ENCODE results near the gene SEC61A1.

Gene SEC61A1

GRCh38 chr3:128051837-128052594, at the start of gene SEC61A1:
Gene SEC61A1, plus strand, starts transcription at chr3:128052437. Its CDS starts 116 bp downstream, at chr3:128052553.
- peaks cover 10 to 24% (median 19%) of the 10 kb centered on the region in 5 donors for H3K36me3 ChIP-seq (ENCODE audit: control insufficient read depth in 5 of 5, insufficient read depth in 5 of 5, low read length in 5 of 5)
- H3K4me1 ChIP-seq (ENCODE audit: control insufficient read depth in 5 of 5, insufficient read depth in 5 of 5, low read length in 5 of 5), result peaks cover 10 to 42% (median 40%) of the 10 kb centered on the region in 5 donors
- H3K4me3 ChIP-seq (ENCODE audit: low read depth in 1 of 5, low read length in 5 of 5), result peak within 1 kb of the TSS; percentile 94 to 98 (median 97)
- no peaks in the 10 kb centered on the region for H3K9me3 ChIP-seq (ENCODE audit: control insufficient read depth in 5 of 5, low read length in 5 of 5)
- H3K9ac ChIP-seq (ENCODE audit: low read length in 5 of 5), result peak within 1 kb of the TSS; percentile 91 to 99 (median 99)
- H3K27ac ChIP-seq (ENCODE audit: low read depth, low read length), result peak within 1 kb of the TSS; percentile 96
- H3K27me3 ChIP-seq (ENCODE audit: control insufficient read depth in 5 of 5, insufficient read depth in 4 of 5, low read length in 5 of 5), result no peaks in the 10 kb centered on the region

GRCh38 chr3:128004661-128005060, 47.6 kb upstream of the SEC61A1 start:
- Histone ChIP-seq H3K4me1 (ENCODE audit: control insufficient read depth in 5 of 5, insufficient read depth in 5 of 5, low read length in 5 of 5) (peaks cover 0 to 8% (median 3%) of the 10 kb centered on the region in 5 donors), H3K4me3 (ENCODE audit: low read depth in 1 of 5, low read length in 5 of 5) (no peak overlapping the region), H3K27ac (ENCODE audit: low read depth, low read length) (no peak overlapping the region), H3K36me3 (ENCODE audit: control insufficient read depth in 5 of 5, insufficient read depth in 5 of 5, low read length in 5 of 5) (no peaks in the 10 kb centered on the region), H3K27me3 (ENCODE audit: control insufficient read depth in 5 of 5, insufficient read depth in 4 of 5, low read length in 5 of 5) (peaks cover 0 to 9% (median 8%) of the 10 kb centered on the region in 5 donors), H3K9me3 (ENCODE audit: control insufficient read depth in 5 of 5, low read length in 5 of 5) (no peaks in the 10 kb centered on the region), H3K9ac (ENCODE audit: low read length in 5 of 5) (no peak overlapping the region)

- Histone ChIP-seq H3K4me1 (ENCODE audit: control insufficient read depth in 5 of 5, insufficient read depth in 5 of 5, low read length in 5 of 5) (peaks cover 0 to 17% (median 6%) of the 10 kb centered on the region in 5 donors), H3K9ac (ENCODE audit: low read length in 5 of 5) (no peak overlapping the region), H3K36me3 (ENCODE audit: control insufficient read depth in 5 of 5, insufficient read depth in 5 of 5, low read length in 5 of 5) (no peaks in the 10 kb centered on the region), H3K27me3 (ENCODE audit: control insufficient read depth in 5 of 5, insufficient read depth in 4 of 5, low read length in 5 of 5) (peaks cover 0 to 11% (median 8%) of the 10 kb centered on the region in 5 donors), H3K9me3 (ENCODE audit: control insufficient read depth in 5 of 5, low read length in 5 of 5) (no peaks in the 10 kb centered on the region), H3K4me3 (ENCODE audit: low read depth in 1 of 5, low read length in 5 of 5) (no peak overlapping the region), H3K27ac (ENCODE audit: low read depth, low read length) (no peak overlapping the region)
These were observed 45.9 kb upstream of the SEC61A1 start for GRCh38 chr3:128006061-128007032.

- H3K27ac ChIP-seq (ENCODE audit: low read depth, low read length), result no peak overlapping the region
- H3K4me3 ChIP-seq (ENCODE audit: low read depth in 1 of 5, low read length in 5 of 5), result no peak overlapping the region
- no peak overlapping the region for H3K9ac ChIP-seq (ENCODE audit: low read length in 5 of 5)
- H3K9me3 ChIP-seq (ENCODE audit: control insufficient read depth in 5 of 5, low read length in 5 of 5), result no peaks in the 10 kb centered on the region
- peaks cover 0 to 17% (median 6%) of the 10 kb centered on the region in 5 donors for H3K4me1 ChIP-seq (ENCODE audit: control insufficient read depth in 5 of 5, insufficient read depth in 5 of 5, low read length in 5 of 5)
- H3K27me3 ChIP-seq (ENCODE audit: control insufficient read depth in 5 of 5, insufficient read depth in 4 of 5, low read length in 5 of 5), result peaks cover 0 to 12% (median 8%) of the 10 kb centered on the region in 5 donors
- H3K36me3 ChIP-seq (ENCODE audit: control insufficient read depth in 5 of 5, insufficient read depth in 5 of 5, low read length in 5 of 5), result no peaks in the 10 kb centered on the region
These were observed 45.2 kb upstream of the SEC61A1 start for GRCh38 chr3:128007033-128007424.

- no peak overlapping the region for H3K4me3 ChIP-seq (ENCODE audit: low read depth in 1 of 5, low read length in 5 of 5)
- H3K27ac ChIP-seq (ENCODE audit: low read depth, low read length), result no peak overlapping the region
- H3K4me1 ChIP-seq (ENCODE audit: control insufficient read depth in 5 of 5, insufficient read depth in 5 of 5, low read length in 5 of 5), result peaks cover 0 to 17% (median 6%) of the 10 kb centered on the region in 5 donors
These were observed 42.0 kb upstream of the SEC61A1 start for GRCh38 chr3:128009952-128010846.

GRCh38 chr3:128011140-128011539, 41.1 kb upstream of the SEC61A1 start:
- H3K27ac ChIP-seq (ENCODE audit: low read depth, low read length), result no peak overlapping the region

More at GRCh38 chr3:128009952-128010846, 42.0 kb upstream of the SEC61A1 start:
- Histone ChIP-seq H3K36me3 (ENCODE audit: control insufficient read depth in 5 of 5, insufficient read depth in 5 of 5, low read length in 5 of 5) (no peaks in the 10 kb centered on the region), H3K9ac (ENCODE audit: low read length in 5 of 5) (no peak overlapping the region), H3K9me3 (ENCODE audit: control insufficient read depth in 5 of 5, low read length in 5 of 5) (no peaks in the 10 kb centered on the region), H3K27me3 (ENCODE audit: control insufficient read depth in 5 of 5, insufficient read depth in 4 of 5, low read length in 5 of 5) (peaks cover 0 to 12% (median 8%) of the 10 kb centered on the region in 5 donors)

GRCh38 chr3:128012050-128012449, 40.2 kb upstream of the SEC61A1 start:
- Histone ChIP-seq H3K27me3 (ENCODE audit: control insufficient read depth in 5 of 5, insufficient read depth in 4 of 5, low read length in 5 of 5) (peaks cover 0 to 8% (median 3%) of the 10 kb centered on the region in 5 donors), H3K4me3 (ENCODE audit: low read depth in 1 of 5, low read length in 5 of 5) (no peak overlapping the region), H3K4me1 (ENCODE audit: control insufficient read depth in 5 of 5, insufficient read depth in 5 of 5, low read length in 5 of 5) (peaks cover 0 to 16% (median 1%) of the 10 kb centered on the region in 5 donors), H3K9me3 (ENCODE audit: control insufficient read depth in 5 of 5, low read length in 5 of 5) (no peaks in the 10 kb centered on the region), H3K27ac (ENCODE audit: low read depth, low read length) (no peak overlapping the region), H3K9ac (ENCODE audit: low read length in 5 of 5) (no peak overlapping the region), H3K36me3 (ENCODE audit: control insufficient read depth in 5 of 5, insufficient read depth in 5 of 5, low read length in 5 of 5) (no peaks in the 10 kb centered on the region)

More at GRCh38 chr3:128011140-128011539, 41.1 kb upstream of the SEC61A1 start:
- Histone ChIP-seq H3K36me3 (ENCODE audit: control insufficient read depth in 5 of 5, insufficient read depth in 5 of 5, low read length in 5 of 5) (no peaks in the 10 kb centered on the region), H3K9me3 (ENCODE audit: control insufficient read depth in 5 of 5, low read length in 5 of 5) (no peaks in the 10 kb centered on the region), H3K4me1 (ENCODE audit: control insufficient read depth in 5 of 5, insufficient read depth in 5 of 5, low read length in 5 of 5) (peaks cover 0 to 17% (median 6%) of the 10 kb centered on the region in 5 donors), H3K27me3 (ENCODE audit: control insufficient read depth in 5 of 5, insufficient read depth in 4 of 5, low read length in 5 of 5) (peaks cover 0 to 12% (median 6%) of the 10 kb centered on the region in 5 donors), H3K4me3 (ENCODE audit: low read depth in 1 of 5, low read length in 5 of 5) (no peak overlapping the region), H3K9ac (ENCODE audit: low read length in 5 of 5) (no peak overlapping the region)

- Histone ChIP-seq H3K36me3 (ENCODE audit: control insufficient read depth in 5 of 5, insufficient read depth in 5 of 5, low read length in 5 of 5) (no peaks in the 10 kb centered on the region), H3K4me1 (ENCODE audit: control insufficient read depth in 5 of 5, insufficient read depth in 5 of 5, low read length in 5 of 5) (peaks cover 0 to 14% (median 0%) of the 10 kb centered on the region in 5 donors), H3K4me3 (ENCODE audit: low read depth in 1 of 5, low read length in 5 of 5) (no peak overlapping the region), H3K9ac (ENCODE audit: low read length in 5 of 5) (no peak overlapping the region), H3K27ac (ENCODE audit: low read depth, low read length) (no peak overlapping the region), H3K27me3 (ENCODE audit: control insufficient read depth in 5 of 5, insufficient read depth in 4 of 5, low read length in 5 of 5) (peaks cover 0 to 3% (median 0%) of the 10 kb centered on the region in 5 donors), H3K9me3 (ENCODE audit: control insufficient read depth in 5 of 5, low read length in 5 of 5) (no peaks in the 10 kb centered on the region)
These were observed 37.7 kb upstream of the SEC61A1 start for GRCh38 chr3:128014548-128014947.

GRCh38 chr3:128016502-128016901, 35.7 kb upstream of the SEC61A1 start:
- Histone ChIP-seq H3K4me1 (ENCODE audit: control insufficient read depth in 5 of 5, insufficient read depth in 5 of 5, low read length in 5 of 5) (no peaks in the 10 kb centered on the region), H3K9ac (ENCODE audit: low read length in 5 of 5) (no peak overlapping the region), H3K4me3 (ENCODE audit: low read depth in 1 of 5, low read length in 5 of 5) (no peak overlapping the region), H3K9me3 (ENCODE audit: control insufficient read depth in 5 of 5, low read length in 5 of 5) (no peaks in the 10 kb centered on the region), H3K27me3 (ENCODE audit: control insufficient read depth in 5 of 5, insufficient read depth in 4 of 5, low read length in 5 of 5) (no peaks in the 10 kb centered on the region), H3K36me3 (ENCODE audit: control insufficient read depth in 5 of 5, insufficient read depth in 5 of 5, low read length in 5 of 5) (no peaks in the 10 kb centered on the region), H3K27ac (ENCODE audit: low read depth, low read length) (no peak overlapping the region)
